Hematopoietic multipotent progenitor cell (in vitro differentiated cells): ENCODE results near the gene SVIP. TPM values are rescaled to one million over a fixed set of nuclear protein-coding genes. Genes with fewer than 3 reads are reported as not detected.

Source experiments
- DNase-seq, 3 donors: peaks; one replicate each; pipeline ENCODE4 v3.0.0-alpha.2; 2011 to 2015; ENCODE audit warnings: low read depth in 2 of 3, low spot score in 2 of 3
- total RNA-seq: library from RNA; depleted of rRNA; stranded (reverse); fragments of >200 nt; gene quantifications from one replicate; pipeline ENCODE4 v1.2.3, GENCODE V29; 2012

The SVIP gene
- 4.6 TPM for total RNA-seq

DNA sequence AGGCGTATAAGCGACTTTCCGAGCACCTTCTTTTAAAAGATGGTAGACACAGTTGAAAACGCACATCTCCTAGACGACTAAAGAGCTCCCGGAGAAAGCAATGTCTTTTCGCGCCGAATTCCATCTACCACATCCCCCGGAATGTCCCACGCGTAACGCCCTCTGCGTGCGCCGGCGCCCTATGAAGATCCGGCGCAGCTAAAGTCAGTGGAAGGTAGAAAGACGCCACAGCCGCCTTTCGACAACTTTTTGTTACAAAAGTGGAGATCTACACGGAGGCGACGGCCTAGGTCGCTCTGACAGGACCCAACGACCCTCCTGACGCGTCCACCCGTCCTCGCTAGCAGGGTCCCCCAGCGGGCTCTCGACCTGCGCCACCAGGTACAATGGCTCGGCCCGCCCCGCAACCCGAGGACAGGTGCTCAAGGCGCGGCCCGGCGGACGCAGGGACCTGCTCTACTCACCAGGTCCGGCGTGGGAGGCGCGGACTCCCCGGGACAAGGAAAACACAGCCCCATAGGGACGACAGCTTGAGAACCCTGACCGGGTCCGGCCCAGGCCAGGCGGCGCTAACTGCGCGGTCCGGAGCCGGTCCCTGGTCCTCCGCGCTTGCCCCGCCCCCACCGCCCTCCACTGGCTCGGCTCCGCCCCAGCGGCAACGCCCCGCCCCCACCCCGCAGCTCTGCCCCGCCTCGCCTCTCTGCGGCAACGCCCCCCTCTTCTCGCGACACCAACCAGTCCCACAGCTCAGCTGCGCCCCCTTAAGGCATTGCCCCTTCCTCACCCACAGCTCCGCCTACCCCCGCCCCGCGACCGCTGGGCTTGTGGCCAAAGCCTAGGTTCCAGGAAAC is at the start of gene SVIP:
SVIP (minus strand) TSS at position 571 of the 851 bp plus-strand sequence; CDS start at position 518, 53 bp downstream.
- DNase-seq, result peak; percentile 85 to 99 (median 97)

- DNase-seq, result no peak
These were observed 49.0 kb upstream of the SVIP start for GRCh38 chr11:22878604-22879003.

- DNase-seq, result no peak
These were observed 48.4 kb upstream of the SVIP start for GRCh38 chr11:22878039-22878438.

GRCh38 chr11:22875869-22876473 is 46.4 kb upstream of the SVIP start:
- DNase-seq, result peak; percentile 40 to 92 (median 78)

- DNase-seq, result no peak
These were observed 39.7 kb upstream of the SVIP start for GRCh38 chr11:22869325-22869724.

DNA sequence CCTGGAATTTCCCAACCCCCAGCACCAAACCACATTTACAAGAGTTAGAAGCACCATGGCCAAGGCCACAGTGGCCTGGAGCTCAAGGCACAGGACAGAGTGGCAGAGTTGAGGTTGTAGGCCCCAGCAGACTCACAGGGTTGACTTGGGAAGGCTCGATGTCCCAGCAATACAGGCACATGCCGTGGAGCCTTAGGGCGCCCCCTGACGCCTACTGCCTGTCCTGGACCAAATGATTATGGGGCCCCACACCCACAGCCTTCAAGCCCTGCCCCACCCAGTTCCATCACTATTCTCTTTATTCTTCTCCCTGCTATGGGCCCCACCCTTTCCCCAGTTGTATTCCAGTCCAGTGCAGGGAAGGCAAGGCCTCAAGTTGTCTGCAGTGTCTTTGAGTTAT is 30.6 kb upstream of the SVIP start, which contains the start of gene CCDC179:
CCDC179 (minus strand) TSS at position 234 of the 400 bp plus-strand sequence; CDS start at position 181, 53 bp downstream.
- no peak for DNase-seq

- no peak for DNase-seq
These were observed 30.2 kb upstream of the SVIP start for GRCh38 chr11:22859756-22860155.

DNA sequence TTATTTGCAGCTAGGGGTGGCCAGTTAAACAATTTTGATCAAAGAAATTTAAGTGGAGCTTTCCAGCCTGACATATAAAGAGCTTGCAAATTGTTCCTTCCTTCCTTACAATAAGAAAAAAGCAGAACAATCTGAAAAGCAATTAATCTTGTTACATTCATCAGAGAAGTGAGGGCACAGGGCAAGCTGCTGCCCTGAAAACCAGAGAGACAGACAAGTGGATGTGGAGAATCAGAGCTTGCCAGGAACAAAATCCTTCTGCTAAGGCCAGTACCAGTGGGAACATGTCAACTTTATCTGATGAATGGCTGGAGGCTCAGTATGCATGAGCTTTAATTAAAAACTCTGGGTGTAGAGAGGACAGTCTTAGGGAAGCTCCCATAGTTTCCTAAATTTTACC is 21.9 kb upstream of the SVIP start:
- DNase-seq, result peak in 1 of 3 donors; percentile 57

- no peak for DNase-seq
These were observed 17.1 kb upstream of the SVIP start for GRCh38 chr11:22846726-22847125.

DNA sequence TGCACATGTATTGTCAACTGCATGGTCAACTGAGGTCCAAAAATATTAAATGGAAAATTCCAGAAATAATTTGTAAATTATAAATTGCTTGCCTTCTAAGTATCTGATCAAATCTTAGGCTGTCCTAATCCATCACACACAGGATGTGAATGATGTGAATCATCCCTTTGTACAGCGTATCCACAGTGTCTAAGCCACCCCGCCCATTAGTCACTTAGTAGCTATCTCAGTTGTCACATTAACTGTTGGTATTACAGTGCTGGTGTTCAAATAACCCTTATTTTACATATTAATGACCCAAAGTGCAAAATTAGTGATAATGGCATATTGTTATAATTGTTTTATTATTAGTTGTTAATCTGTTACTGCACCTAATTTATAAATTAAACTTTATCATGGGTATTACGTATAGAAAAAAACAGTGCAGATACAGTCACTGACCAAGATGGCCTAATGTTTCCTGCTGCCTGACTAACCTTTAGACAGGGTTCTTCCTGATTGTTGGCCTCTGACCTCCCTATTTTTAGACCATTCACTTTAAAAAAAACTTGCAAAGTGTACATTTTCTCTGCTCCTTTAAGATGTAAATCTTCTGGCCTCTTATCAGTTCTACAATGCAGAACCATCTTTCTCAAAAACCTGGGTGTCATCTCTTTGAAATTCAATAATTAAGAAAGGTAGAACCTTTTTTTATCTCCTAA is 2.9 kb upstream of the SVIP start:
- DNase-seq, result no peak

- no peak for DNase-seq
These were observed 447 bp upstream of the SVIP start for GRCh38 chr11:22830082-22830414.

- no peak for DNase-seq
These were observed 1.2 kb downstream of the SVIP start for GRCh38 chr11:22828373-22828772.

DNA sequence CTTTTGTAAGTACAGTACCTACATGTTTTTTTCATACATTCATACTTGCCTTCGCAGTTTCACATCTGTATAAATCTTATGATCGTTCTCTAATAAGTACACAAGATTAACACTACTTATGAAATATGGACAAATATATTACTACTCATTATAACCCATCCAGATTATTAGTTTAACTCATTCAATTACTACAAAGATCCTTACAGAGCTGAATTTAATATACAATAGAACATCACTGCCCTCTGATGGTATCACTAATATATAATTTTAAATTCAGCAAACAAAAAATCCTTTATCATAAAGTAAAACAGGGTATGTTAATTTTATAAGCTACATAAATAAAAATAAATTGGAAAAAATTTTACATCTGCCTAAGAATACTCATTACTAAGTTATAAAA is 7.4 kb downstream of the SVIP start:
- DNase-seq, result no peak

DNA sequence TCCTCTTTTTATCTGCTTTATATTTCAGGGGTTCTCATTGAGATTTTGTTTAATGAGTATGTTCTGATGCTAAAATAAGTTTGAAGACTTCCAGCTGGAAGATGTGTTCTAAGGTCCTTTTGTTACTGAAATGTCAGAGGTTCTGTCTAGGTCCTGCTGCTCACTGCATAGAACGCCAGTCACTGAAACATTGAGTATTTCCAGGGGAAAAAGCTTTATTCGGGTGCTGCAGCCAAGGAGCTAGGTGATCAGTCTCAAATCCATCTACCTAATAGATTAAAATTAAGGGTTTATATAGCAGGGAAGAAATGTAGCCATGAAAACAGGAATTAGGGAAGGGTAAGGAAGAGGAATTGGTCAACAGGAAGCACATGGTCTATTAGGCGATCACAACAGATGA is 19.7 kb downstream of the SVIP start:
- no peak for DNase-seq

GRCh38 chr11:22808571-22809197 is 20.9 kb downstream of the SVIP start:
- DNase-seq, result no peak

- DNase-seq, result peak in 1 of 3 donors; percentile 34
These were observed 21.6 kb downstream of the SVIP start for GRCh38 chr11:22807855-22808570.

DNA sequence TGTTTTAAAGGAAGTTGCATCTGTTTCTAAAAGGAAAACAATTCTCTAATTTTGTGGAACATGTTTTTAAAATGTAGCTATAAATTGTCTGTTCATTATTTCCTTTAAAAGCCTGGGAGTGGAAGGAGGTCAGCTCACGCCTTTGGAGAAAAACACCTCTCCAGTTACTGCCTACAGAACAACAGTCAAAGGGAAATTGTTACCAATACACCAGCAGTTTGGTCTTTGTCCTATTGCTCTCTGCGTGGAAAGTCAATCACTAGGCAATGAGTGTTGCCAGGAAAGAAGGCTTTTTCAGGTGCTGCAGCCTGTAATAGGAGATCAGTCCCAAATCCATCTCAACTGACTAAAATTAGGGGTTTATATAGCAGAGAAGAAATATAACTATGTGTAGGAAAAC is 22.2 kb downstream of the SVIP start:
- DNase-seq, result no peak

DNA sequence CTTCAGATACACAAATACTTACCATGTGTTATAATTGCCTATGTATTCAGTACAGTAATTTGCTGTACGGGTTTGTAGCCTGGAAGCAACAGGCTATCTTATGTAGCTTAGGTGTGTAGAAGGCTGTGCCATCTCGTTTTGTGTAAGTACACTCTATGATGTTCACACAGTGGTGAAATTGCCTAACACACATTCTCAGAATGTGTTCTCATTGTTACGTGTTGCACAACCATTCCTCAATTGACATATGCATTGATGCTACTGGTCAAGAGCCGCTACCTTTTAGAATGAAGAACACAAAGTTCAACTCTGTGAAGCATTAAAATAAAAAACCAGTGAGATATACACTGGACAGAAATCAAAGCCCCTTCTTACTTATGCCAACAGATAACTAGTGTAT is 26.7 kb downstream of the SVIP start:
- no peak for DNase-seq

GRCh38 chr11:22800482-22800881 is 29.1 kb downstream of the SVIP start:
- no peak for DNase-seq

- DNase-seq, result no peak
These were observed 30.7 kb downstream of the SVIP start for GRCh38 chr11:22798901-22799300.
